KMS-11 (cell line): ENCODE measurements around the gene USP47.
A peak's percentile ranks its signal among the peaks of the same experiment; 100 is the strongest.

Experiments used
- H2AFZ ChIP-seq: fragments of 200-600 bp; sonication (generic); 2 replicates; pipeline ENCODE4 v1.6.1; 2016; ENCODE audit warnings: antibody characterized with exemption, mixed run types, low read depth
- H3K27ac ChIP-seq: fragments of 200-600 bp; sonication (generic); 2 replicates; pipeline ENCODE4 v1.6.1; 2016; ENCODE audit warnings: mild to moderate bottlenecking, mixed run types
- H3K27me3 ChIP-seq: fragments of 200-600 bp; sonication (generic); 2 replicates; pipeline ENCODE4 v1.6.1; 2017; ENCODE audit warnings: mild to moderate bottlenecking, low read depth, mixed run types, moderate library complexity; ENCODE audit not compliant: insufficient read depth
- H3K36me3 ChIP-seq: fragments of 200-600 bp; sonication (generic); 2 replicates; pipeline ENCODE4 v1.6.1; 2017; ENCODE audit warnings: mild to moderate bottlenecking, mixed run types; ENCODE audit not compliant: insufficient read depth
- H3K4me1 ChIP-seq: fragments of 200-600 bp; sonication (generic); 2 replicates; pipeline ENCODE4 v1.6.1; 2016; ENCODE audit warnings: mild to moderate bottlenecking, low read depth, mixed run types; ENCODE audit not compliant: poor library complexity, severe bottlenecking
- H3K4me2 ChIP-seq: fragments of 200-600 bp; sonication (generic); 2 replicates; pipeline ENCODE4 v1.7.0; 2016; ENCODE audit warnings: mild to moderate bottlenecking, mixed run types
- H3K4me3 ChIP-seq: fragments of 200-600 bp; sonication (generic); IDR thresholded peaks from 2 replicates; pipeline ENCODE4 v1.6.1; 2017; ENCODE audit warnings: low read depth, low read length, mixed read lengths; ENCODE audit not compliant: insufficient read depth
- H3K79me2 ChIP-seq: fragments of 200-600 bp; sonication (generic); 2 replicates; pipeline ENCODE4 v1.6.1; 2016; ENCODE audit warnings: low read depth, mixed run types; ENCODE audit not compliant: insufficient read depth
- H3K9ac ChIP-seq: fragments of 200-600 bp; sonication (generic); 2 replicates; pipeline ENCODE4 v1.6.1; 2016; ENCODE audit warnings: mild to moderate bottlenecking, mixed run types
- H4K20me1 ChIP-seq: fragments of 200-600 bp; sonication (generic); 2 replicates; pipeline ENCODE4 v1.6.1; 2016; ENCODE audit warnings: mild to moderate bottlenecking, mixed run types; ENCODE audit not compliant: insufficient read depth
- TF ChIP-seq, protein P1 (sequence below): fragments of 200-600 bp; sonication (generic); conservative IDR thresholded peaks from 2 replicates; pipeline ENCODE4 v1.6.1; 2017; ENCODE audit warnings: low read depth, mild to moderate bottlenecking, antibody characterized with exemption, low read length, moderate library complexity, mixed read lengths

Gene USP47

DNA sequence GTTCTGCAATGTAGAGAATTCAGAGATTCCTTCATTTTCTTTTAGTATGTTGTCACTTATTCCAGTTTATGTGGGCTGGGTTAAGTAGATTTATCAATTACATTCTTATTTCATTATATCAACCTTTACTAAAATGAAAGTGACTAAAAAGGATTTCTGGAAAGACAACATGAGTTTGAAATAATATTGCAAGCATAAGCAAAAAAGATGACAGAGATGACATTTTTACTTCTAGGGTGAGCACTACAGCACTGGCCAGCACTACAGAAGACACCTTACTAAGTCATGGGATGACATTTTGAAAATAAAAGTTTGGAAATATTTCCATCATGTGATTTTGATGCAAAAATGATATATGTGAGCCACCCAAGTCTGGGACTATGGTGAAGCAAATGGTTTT, 2.1 kb upstream of the USP47 start:
- no peaks in the 10 kb centered on the region for H4K20me1 ChIP-seq
- no peaks in the 10 kb centered on the region for H3K27me3 ChIP-seq
- TF ChIP-seq, protein P1, sequence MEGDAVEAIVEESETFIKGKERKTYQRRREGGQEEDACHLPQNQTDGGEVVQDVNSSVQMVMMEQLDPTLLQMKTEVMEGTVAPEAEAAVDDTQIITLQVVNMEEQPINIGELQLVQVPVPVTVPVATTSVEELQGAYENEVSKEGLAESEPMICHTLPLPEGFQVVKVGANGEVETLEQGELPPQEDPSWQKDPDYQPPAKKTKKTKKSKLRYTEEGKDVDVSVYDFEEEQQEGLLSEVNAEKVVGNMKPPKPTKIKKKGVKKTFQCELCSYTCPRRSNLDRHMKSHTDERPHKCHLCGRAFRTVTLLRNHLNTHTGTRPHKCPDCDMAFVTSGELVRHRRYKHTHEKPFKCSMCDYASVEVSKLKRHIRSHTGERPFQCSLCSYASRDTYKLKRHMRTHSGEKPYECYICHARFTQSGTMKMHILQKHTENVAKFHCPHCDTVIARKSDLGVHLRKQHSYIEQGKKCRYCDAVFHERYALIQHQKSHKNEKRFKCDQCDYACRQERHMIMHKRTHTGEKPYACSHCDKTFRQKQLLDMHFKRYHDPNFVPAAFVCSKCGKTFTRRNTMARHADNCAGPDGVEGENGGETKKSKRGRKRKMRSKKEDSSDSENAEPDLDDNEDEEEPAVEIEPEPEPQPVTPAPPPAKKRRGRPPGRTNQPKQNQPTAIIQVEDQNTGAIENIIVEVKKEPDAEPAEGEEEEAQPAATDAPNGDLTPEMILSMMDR, result no peak
- peaks cover 10% of the 10 kb centered on the region for H3K4me1 ChIP-seq
- H3K9ac ChIP-seq, result no peak overlapping the region
- H3K36me3 ChIP-seq, result no peaks in the 10 kb centered on the region
- H3K4me2 ChIP-seq, result no peak overlapping the region
- no peak overlapping the region for H3K27ac ChIP-seq
- peaks cover 27% of the 10 kb centered on the region for H3K79me2 ChIP-seq
- H2AFZ ChIP-seq, result no peak overlapping the region
- H3K4me3 ChIP-seq, result no peak overlapping the region

DNA sequence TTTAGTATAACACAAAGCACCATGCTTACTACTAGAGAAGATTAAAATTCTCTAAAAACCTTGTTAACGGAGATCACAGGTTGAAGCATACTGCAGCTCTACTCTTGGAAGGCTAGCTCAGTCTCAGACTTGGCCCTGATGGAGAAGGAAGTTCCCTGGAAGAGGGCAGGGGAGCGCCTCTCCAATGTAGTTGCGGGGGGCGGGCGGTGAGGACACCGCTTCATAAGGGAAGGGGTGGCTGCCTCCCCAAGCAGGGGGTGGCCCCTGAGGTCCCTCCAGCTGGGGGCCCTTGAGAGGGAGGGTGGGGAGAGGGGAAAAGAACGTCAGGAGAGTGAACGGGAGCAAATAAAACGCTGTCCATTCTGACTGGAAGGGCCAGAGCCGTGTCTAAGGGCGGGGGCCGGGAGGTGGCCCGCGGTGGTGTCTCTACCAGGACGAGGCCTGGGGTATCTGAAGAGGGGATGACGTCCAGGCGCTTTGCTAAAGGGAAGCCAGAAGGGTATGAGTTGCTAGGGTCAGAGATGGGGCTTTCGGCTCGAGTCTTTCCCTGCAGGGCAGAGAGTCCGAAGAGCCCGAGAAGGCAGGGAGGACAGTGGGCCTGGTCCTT, 553 bp upstream of the USP47 start:
- peak overlapping the region; percentile 97 for H3K27ac ChIP-seq
- H3K4me1 ChIP-seq, result peaks cover 25% of the 10 kb centered on the region
- H3K4me2 ChIP-seq, result peak overlapping the region; percentile 85; the same call in 1 of the 2 replicates
- H4K20me1 ChIP-seq, result peaks cover 7% of the 10 kb centered on the region; the same call in 1 of the 2 replicates
- H3K9ac ChIP-seq, result peak overlapping the region; percentile 98
- H3K27me3 ChIP-seq, result no peaks in the 10 kb centered on the region
- H2AFZ ChIP-seq, result peak overlapping the region; percentile 74
- peaks cover 42% of the 10 kb centered on the region for H3K79me2 ChIP-seq
- TF ChIP-seq, protein P1, result no peak
- no peaks in the 10 kb centered on the region for H3K36me3 ChIP-seq
- no peak overlapping the region for H3K4me3 ChIP-seq

DNA sequence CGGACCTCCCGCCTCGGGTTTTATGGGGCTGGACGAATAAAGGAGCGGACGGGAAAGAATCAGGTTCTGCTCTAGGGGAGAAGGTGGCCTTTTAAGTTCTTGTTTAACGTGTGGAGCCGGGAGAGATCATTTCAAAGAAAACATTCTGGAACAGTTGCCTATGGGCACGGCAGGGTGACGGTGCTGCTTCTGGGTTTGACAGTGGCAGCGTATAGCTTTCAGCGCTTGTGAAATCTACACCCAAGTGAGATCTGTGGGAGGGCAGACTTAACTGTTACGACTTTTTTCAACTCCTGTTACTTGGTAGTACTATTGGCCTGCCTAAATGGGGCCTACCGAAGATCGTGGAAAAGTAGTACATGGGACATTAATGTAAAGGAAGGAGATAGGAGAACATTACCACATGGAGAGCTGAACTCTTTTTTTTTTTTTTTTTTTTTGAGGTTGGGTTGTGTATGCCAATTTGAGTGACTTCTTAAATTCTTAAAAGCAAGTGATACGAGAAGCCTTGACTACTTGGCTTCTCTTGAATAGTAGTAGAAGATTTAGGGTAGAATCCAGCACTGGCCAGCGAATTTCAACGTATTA, 743 bp downstream of the USP47 start:
- Histone ChIP-seq H3K27me3 (no peaks in the 10 kb centered on the region), H3K36me3 (no peaks in the 10 kb centered on the region), H3K27ac (peak overlapping the region; percentile 97), H3K4me1 (peaks cover 33% of the 10 kb centered on the region), H3K4me3 (no peak overlapping the region), H4K20me1 (peaks cover 7% of the 10 kb centered on the region; the same call in 1 of the 2 replicates), H3K9ac (peak overlapping the region; percentile 98), H3K79me2 (peaks cover 55% of the 10 kb centered on the region), H3K4me2 (peak overlapping the region; percentile 85), H2AFZ (peak overlapping the region; percentile 74)
- TF ChIP-seq, protein P1, result no peak

DNA sequence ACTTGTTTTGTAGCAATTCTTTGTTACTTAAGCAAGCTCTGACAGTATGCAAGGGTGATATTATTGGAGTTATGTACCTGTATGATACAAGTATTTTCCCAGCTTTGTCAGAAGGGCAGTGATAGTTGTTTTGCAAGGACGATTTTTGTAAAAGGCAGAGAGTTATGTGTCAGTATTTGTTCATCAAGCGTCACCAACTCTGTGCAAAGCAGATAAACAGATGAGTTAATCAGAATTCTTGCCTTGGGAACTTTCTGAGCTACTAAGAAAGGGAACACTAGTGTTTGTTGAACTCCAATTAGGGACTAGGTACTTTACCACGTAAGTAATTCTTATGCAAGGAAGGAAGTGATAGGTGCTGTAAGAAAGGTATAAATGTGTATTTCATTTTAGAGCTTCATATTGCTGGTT, 1.4 kb downstream of the USP47 start:
- H3K4me3 ChIP-seq, result no peak overlapping the region
- peak overlapping the region; percentile 98; the same call in 1 of the 2 replicates for H3K9ac ChIP-seq
- no peaks in the 10 kb centered on the region for H3K27me3 ChIP-seq
- H3K79me2 ChIP-seq, result peaks cover 62% of the 10 kb centered on the region
- TF ChIP-seq, protein P1, result no peak
- H3K36me3 ChIP-seq, result no peaks in the 10 kb centered on the region
- H4K20me1 ChIP-seq, result peaks cover 7% of the 10 kb centered on the region; the same call in 1 of the 2 replicates
- H3K27ac ChIP-seq, result peak overlapping the region; percentile 97
- peak overlapping the region; percentile 85 for H3K4me2 ChIP-seq
- no peak overlapping the region for H2AFZ ChIP-seq
- peaks cover 37% of the 10 kb centered on the region for H3K4me1 ChIP-seq
